ENCODE results near the gene PLCB4.

PLCB4 gene

DNA sequence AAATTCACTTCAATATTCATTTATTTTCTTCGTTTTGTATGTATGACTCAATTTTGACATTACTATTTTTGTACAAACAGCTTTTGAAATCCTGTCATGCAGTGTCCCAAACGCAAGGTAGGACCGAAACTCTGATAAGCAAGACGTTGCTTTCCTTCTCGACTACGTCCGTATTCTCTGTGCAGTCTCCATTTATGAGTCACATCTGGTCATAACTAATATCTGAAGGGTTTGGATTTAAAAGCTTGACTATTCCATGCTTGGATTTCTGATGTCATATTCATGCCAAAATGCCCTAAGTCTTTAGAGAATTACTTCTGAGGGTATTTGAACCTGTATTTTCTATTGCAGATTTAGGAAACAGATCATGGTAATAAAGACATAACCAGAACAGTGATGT is 407.8 kb downstream of the PLCB4 start:
- TF ChIP-seq EZH2phosphoT487 (IDR thresholded peaks at IDR 0.05; ENCODE audit: borderline replicate concordance): no peak
- TF ChIP-seq, protein P1, sequence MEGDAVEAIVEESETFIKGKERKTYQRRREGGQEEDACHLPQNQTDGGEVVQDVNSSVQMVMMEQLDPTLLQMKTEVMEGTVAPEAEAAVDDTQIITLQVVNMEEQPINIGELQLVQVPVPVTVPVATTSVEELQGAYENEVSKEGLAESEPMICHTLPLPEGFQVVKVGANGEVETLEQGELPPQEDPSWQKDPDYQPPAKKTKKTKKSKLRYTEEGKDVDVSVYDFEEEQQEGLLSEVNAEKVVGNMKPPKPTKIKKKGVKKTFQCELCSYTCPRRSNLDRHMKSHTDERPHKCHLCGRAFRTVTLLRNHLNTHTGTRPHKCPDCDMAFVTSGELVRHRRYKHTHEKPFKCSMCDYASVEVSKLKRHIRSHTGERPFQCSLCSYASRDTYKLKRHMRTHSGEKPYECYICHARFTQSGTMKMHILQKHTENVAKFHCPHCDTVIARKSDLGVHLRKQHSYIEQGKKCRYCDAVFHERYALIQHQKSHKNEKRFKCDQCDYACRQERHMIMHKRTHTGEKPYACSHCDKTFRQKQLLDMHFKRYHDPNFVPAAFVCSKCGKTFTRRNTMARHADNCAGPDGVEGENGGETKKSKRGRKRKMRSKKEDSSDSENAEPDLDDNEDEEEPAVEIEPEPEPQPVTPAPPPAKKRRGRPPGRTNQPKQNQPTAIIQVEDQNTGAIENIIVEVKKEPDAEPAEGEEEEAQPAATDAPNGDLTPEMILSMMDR (conservative IDR thresholded peaks at IDR 0.05; ENCODE audit: low read length): no peak
- Histone ChIP-seq H3K27me3 (ENCODE audit: insufficient read depth, low read length, poor library complexity, severe bottlenecking) (no peaks in the 10 kb centered on the region), H4K20me1 (ENCODE audit: insufficient read depth, low read length, poor library complexity, severe bottlenecking) (no peaks in the 10 kb centered on the region), H3K36me3 (ENCODE audit: insufficient read depth, low read length) (no peaks in the 10 kb centered on the region), H3K4me1 (ENCODE audit: insufficient read depth, low read length, poor library complexity, severe bottlenecking) (peaks cover 7% of the 10 kb centered on the region), H3K9me2 (replicated peaks; ENCODE audit: low read depth, low read length) (no peaks in the 10 kb centered on the region), H3F3A (ENCODE audit: low read depth) (no peaks in the 10 kb centered on the region), H3K9me3 (ENCODE audit: insufficient read depth, low read depth, low read length) (no peaks in the 10 kb centered on the region), H3K4me3 (ENCODE audit: low read length, poor library complexity, severe bottlenecking) (no peak overlapping the region), H3K4me2 (ENCODE audit: low read depth, low read length, poor library complexity, severe bottlenecking) (no peak overlapping the region), H3K79me2 (ENCODE audit: insufficient read depth, low read length) (no peaks in the 10 kb centered on the region), H2AFZ (ENCODE audit: low read length) (no peak overlapping the region), H3K9ac (ENCODE audit: low read depth, low read length, poor library complexity, severe bottlenecking) (no peak overlapping the region)

DNA sequence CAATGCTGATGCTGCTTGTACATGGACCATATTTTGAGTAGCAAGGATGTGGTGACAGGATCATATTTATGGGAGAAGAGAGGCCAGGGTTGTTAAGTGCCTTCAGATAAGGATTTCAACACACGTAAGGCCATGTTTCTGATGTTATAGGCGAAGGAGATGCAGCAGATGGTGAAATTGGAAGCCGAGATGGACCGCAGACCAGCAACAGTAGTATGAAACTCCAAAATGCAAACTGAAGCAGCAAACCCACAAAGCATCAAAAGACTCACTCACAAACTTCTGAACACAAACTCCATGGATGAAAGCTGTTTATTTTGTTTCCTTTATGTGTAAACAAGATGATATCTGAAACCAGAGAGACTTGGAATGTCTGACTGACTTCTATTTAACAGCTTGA is 409.9 kb downstream of the PLCB4 start:
- H3K79me2 ChIP-seq (ENCODE audit: insufficient read depth, low read length): no peaks in the 10 kb centered on the region
- no peak for TF ChIP-seq EZH2phosphoT487 (IDR thresholded peaks at IDR 0.05; ENCODE audit: borderline replicate concordance)
- TF ChIP-seq, protein P1 (conservative IDR thresholded peaks at IDR 0.05; ENCODE audit: low read length): no peak
- H3K9me2 ChIP-seq (replicated peaks; ENCODE audit: low read depth, low read length): no peaks in the 10 kb centered on the region
- no peak overlapping the region for H2AFZ ChIP-seq (ENCODE audit: low read length)
- H4K20me1 ChIP-seq (ENCODE audit: insufficient read depth, low read length, poor library complexity, severe bottlenecking): no peaks in the 10 kb centered on the region
- H3K4me2 ChIP-seq (ENCODE audit: low read depth, low read length, poor library complexity, severe bottlenecking): no peak overlapping the region
- no peaks in the 10 kb centered on the region for H3K9me3 ChIP-seq (ENCODE audit: insufficient read depth, low read depth, low read length)
- H3K36me3 ChIP-seq (ENCODE audit: insufficient read depth, low read length): no peaks in the 10 kb centered on the region
- no peaks in the 10 kb centered on the region for H3K27me3 ChIP-seq (ENCODE audit: insufficient read depth, low read length, poor library complexity, severe bottlenecking)
- H3K4me1 ChIP-seq (ENCODE audit: insufficient read depth, low read length, poor library complexity, severe bottlenecking): peaks cover 17% of the 10 kb centered on the region
- no peaks in the 10 kb centered on the region for H3F3A ChIP-seq (ENCODE audit: low read depth)
- H3K4me3 ChIP-seq (ENCODE audit: low read length, poor library complexity, severe bottlenecking): no peak overlapping the region
- H3K9ac ChIP-seq (ENCODE audit: low read depth, low read length, poor library complexity, severe bottlenecking): no peak overlapping the region

DNA sequence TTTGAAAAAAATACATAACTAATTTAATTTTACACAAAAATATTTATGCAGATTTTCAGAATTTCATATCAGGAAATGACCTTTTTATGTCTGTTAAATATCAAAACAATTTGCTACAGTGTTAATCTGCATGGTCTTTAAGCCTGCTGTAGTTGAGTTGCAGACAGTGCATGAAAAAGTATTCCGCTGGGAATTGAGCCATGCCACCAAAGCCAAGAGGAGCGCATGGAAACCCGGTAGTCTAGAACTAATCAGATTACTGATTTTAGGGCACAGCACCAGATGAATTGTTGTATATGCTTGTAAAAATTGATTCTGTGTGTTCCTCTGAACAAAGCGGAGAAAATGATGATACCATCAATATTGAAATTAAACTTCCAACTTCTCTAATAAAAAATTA is 411.2 kb downstream of the PLCB4 start:
- no peak overlapping the region for H3K4me3 ChIP-seq (ENCODE audit: low read length, poor library complexity, severe bottlenecking)
- H3K4me2 ChIP-seq (ENCODE audit: low read depth, low read length, poor library complexity, severe bottlenecking): no peak overlapping the region
- H3K36me3 ChIP-seq (ENCODE audit: insufficient read depth, low read length): no peaks in the 10 kb centered on the region
- H3K27me3 ChIP-seq (ENCODE audit: insufficient read depth, low read length, poor library complexity, severe bottlenecking): no peaks in the 10 kb centered on the region
- H3K9me2 ChIP-seq (replicated peaks; ENCODE audit: low read depth, low read length): no peaks in the 10 kb centered on the region
- peaks cover 17% of the 10 kb centered on the region for H3K4me1 ChIP-seq (ENCODE audit: insufficient read depth, low read length, poor library complexity, severe bottlenecking)
- no peaks in the 10 kb centered on the region for H4K20me1 ChIP-seq (ENCODE audit: insufficient read depth, low read length, poor library complexity, severe bottlenecking)
- no peak overlapping the region for H2AFZ ChIP-seq (ENCODE audit: low read length)
- no peak overlapping the region for H3K9ac ChIP-seq (ENCODE audit: low read depth, low read length, poor library complexity, severe bottlenecking)
- H3K79me2 ChIP-seq (ENCODE audit: insufficient read depth, low read length): no peaks in the 10 kb centered on the region
- H3F3A ChIP-seq (ENCODE audit: low read depth): no peaks in the 10 kb centered on the region
- TF ChIP-seq EZH2phosphoT487 (IDR thresholded peaks at IDR 0.05; ENCODE audit: borderline replicate concordance): no peak
- TF ChIP-seq, protein P1 (conservative IDR thresholded peaks at IDR 0.05; ENCODE audit: low read length): no peak
- H3K9me3 ChIP-seq (ENCODE audit: insufficient read depth, low read depth, low read length): no peaks in the 10 kb centered on the region
